H9 (cell line): ENCODE data around the gene GTF3C5. TPM values are rescaled to one million over a fixed set of nuclear protein-coding genes. Genes with fewer than 3 reads are reported as not detected.

Source experiments
- DNase-seq: peaks from one replicate; pipeline ENCODE4 v3.0.0-alpha.2; 2017
- H2AFZ ChIP-seq: one replicate; pipeline ENCODE4 v1.6.1; 2013; ENCODE audit warnings: mild to moderate bottlenecking, low read length, control low read depth, moderate library complexity
- H2AK5ac ChIP-seq: 2 replicates; pipeline ENCODE4 v1.6.1; 2013; ENCODE audit warnings: low read length, control low read depth, mixed read lengths; ENCODE audit not compliant: insufficient read length
- H2BK120ac ChIP-seq: one replicate; pipeline ENCODE4 v1.6.1; 2013; ENCODE audit warnings: low read depth, mild to moderate bottlenecking, low read length, control low read depth, inconsistent platforms; ENCODE audit not compliant: poor library complexity, severe bottlenecking
- H2BK12ac ChIP-seq: 2 replicates; pipeline ENCODE4 v1.6.1; 2013; ENCODE audit warnings: low read length, control low read depth, mixed read lengths, low read depth; ENCODE audit not compliant: insufficient read length
- H2BK15ac ChIP-seq: 2 replicates; pipeline ENCODE4 v1.6.1; 2013; ENCODE audit warnings: low read depth, low read length, control low read depth
- H2BK20ac ChIP-seq: one replicate; pipeline ENCODE4 v1.6.1; 2013; ENCODE audit warnings: low read depth, mild to moderate bottlenecking, low read length, control low read depth, inconsistent platforms; ENCODE audit not compliant: poor library complexity, severe bottlenecking
- H2BK5ac ChIP-seq: 2 replicates; pipeline ENCODE4 v1.6.1; 2013; ENCODE audit warnings: low read length, control low read depth, mixed read lengths; ENCODE audit not compliant: insufficient read length
- H3K14ac ChIP-seq: 2 replicates; pipeline ENCODE4 v1.6.1; 2013; ENCODE audit warnings: low read length, control low read depth; ENCODE audit not compliant: insufficient read depth
- H3K18ac ChIP-seq: 2 replicates; pipeline ENCODE4 v1.6.1; 2013; ENCODE audit warnings: low read depth, mild to moderate bottlenecking, mixed read lengths, low read length, control low read depth; ENCODE audit not compliant: insufficient read length
- H3K23ac ChIP-seq: 2 replicates; pipeline ENCODE4 v1.6.1; 2013; ENCODE audit warnings: low read length, control low read depth, mixed read lengths, low read depth; ENCODE audit not compliant: insufficient read length
- H3K23me2 ChIP-seq: 2 replicates; pipeline ENCODE4 v1.6.1; 2013; ENCODE audit warnings: low read depth, mild to moderate bottlenecking, mixed read lengths, low read length, control low read depth; ENCODE audit not compliant: insufficient read length, poor library complexity, severe bottlenecking
- H3K27ac ChIP-seq: 2 replicates; pipeline ENCODE4 v1.5.1; 2013; ENCODE audit warnings: low read length, control low read depth, mixed read lengths, low read depth; ENCODE audit not compliant: insufficient read length
- H3K27me3 ChIP-seq: 2 replicates; pipeline ENCODE4 v1.6.1; 2013; ENCODE audit warnings: low read length, control low read depth, inconsistent platforms; ENCODE audit not compliant: insufficient read depth
- H3K4ac ChIP-seq: 2 replicates; pipeline ENCODE4 v1.6.1; 2013; ENCODE audit warnings: low read depth, mild to moderate bottlenecking, control low read depth, inconsistent platforms, low read length, moderate library complexity
- H3K4me1 ChIP-seq: 2 replicates; pipeline ENCODE4 v1.6.1; 2013; ENCODE audit warnings: low read length, control low read depth, inconsistent platforms; ENCODE audit not compliant: insufficient read depth
- H3K4me2 ChIP-seq: 2 replicates; pipeline ENCODE4 v1.6.1; 2013; ENCODE audit warnings: low read length, control low read depth, mixed read lengths; ENCODE audit not compliant: insufficient read length, insufficient read depth
- H3K56ac ChIP-seq: 2 replicates; pipeline ENCODE4 v1.6.1; 2013; ENCODE audit warnings: low read depth, mild to moderate bottlenecking, mixed read lengths, low read length, control low read depth; ENCODE audit not compliant: insufficient read length
- H3K79me1 ChIP-seq: 2 replicates; pipeline ENCODE4 v1.6.1; 2013; ENCODE audit warnings: low read depth, mild to moderate bottlenecking, moderate library complexity, low read length, control low read depth, inconsistent platforms; ENCODE audit not compliant: insufficient read depth, poor library complexity, severe bottlenecking
- H3K79me2 ChIP-seq: 2 replicates; pipeline ENCODE4 v1.6.1; 2013; ENCODE audit warnings: low read length, control low read depth, inconsistent platforms; ENCODE audit not compliant: insufficient read depth
- H3K9ac ChIP-seq: 2 replicates; pipeline ENCODE4 v1.6.1; 2013; ENCODE audit warnings: low read length, control low read depth, mixed read lengths; ENCODE audit not compliant: insufficient read length; ENCODE audit errors: extremely low read depth
- H3K9me3 ChIP-seq: one replicate; pipeline ENCODE4 v1.6.1; 2013; ENCODE audit warnings: low read depth, low read length, inconsistent platforms; ENCODE audit not compliant: control insufficient read depth
- H3T11ph ChIP-seq: one replicate; pipeline ENCODE4 v1.6.1; 2013; ENCODE audit warnings: mild to moderate bottlenecking, low read length, control low read depth, inconsistent platforms
- H4K20me1 ChIP-seq: one replicate; pipeline ENCODE4 v1.6.1; 2013; ENCODE audit not compliant: control insufficient read depth, insufficient read length, insufficient read depth
- H4K5ac ChIP-seq: 2 replicates; pipeline ENCODE4 v1.6.1; 2013; ENCODE audit warnings: low read depth, mild to moderate bottlenecking, mixed read lengths, low read length, control low read depth; ENCODE audit not compliant: insufficient read length
- H4K8ac ChIP-seq: replicated peaks from 2 replicates; pipeline ENCODE4 v1.6.1; 2013; ENCODE audit warnings: low read length, control low read depth, mixed read lengths, low read depth; ENCODE audit not compliant: insufficient read length
- H4K91ac ChIP-seq: 2 replicates; pipeline ENCODE4 v1.6.1; 2013; ENCODE audit warnings: low read depth, mild to moderate bottlenecking, moderate library complexity, mixed read lengths, low read length, control low read depth; ENCODE audit not compliant: insufficient read length
- H3K27ac Mint-ChIP-seq, 3 experiments: 2 replicates in 2 of 3; 3 replicates in 1 of 3; pipeline ENCODE4 v1.8.0; 2020 to 2021; ENCODE audit warnings: mixed read lengths in 3 of 3, mild to moderate bottlenecking in 1 of 3, moderate library complexity in 1 of 3
- H3K27me3 Mint-ChIP-seq: 2 replicates; pipeline ENCODE4 v1.8.0; 2021; ENCODE audit warnings: low read depth, mild to moderate bottlenecking, moderate library complexity, mixed read lengths
- H3K36me3 Mint-ChIP-seq, 3 experiments: 2 replicates in 2 of 3; 3 replicates in 1 of 3; pipeline ENCODE4 v1.8.0; 2020 to 2021; ENCODE audit warnings: low read depth in 3 of 3, mixed read lengths in 3 of 3; ENCODE audit not compliant: insufficient read depth in 1 of 3
- H3K4me1 Mint-ChIP-seq, 2 experiments: 2 replicates each; pipeline ENCODE4 v1.8.0; 2020; ENCODE audit warnings: mixed read lengths in 2 of 2
- H3K4me3 Mint-ChIP-seq, 2 experiments: 2 replicates in 1 of 2; 3 replicates in 1 of 2; pipeline ENCODE4 v1.8.0; 2020 to 2021; ENCODE audit warnings: mild to moderate bottlenecking in 2 of 2, mixed read lengths in 2 of 2, moderate library complexity in 1 of 2
- H3K9me3 Mint-ChIP-seq, 2 experiments: 2 replicates in 1 of 2; 3 replicates in 1 of 2; pipeline ENCODE4 v1.8.0; 2020; ENCODE audit warnings: mild to moderate bottlenecking in 2 of 2, mixed read lengths in 2 of 2, moderate library complexity in 1 of 2
- CTCF ChIP-seq: fragments of 200-600 bp; sonication (generic); conservative IDR thresholded peaks from 3 replicates; pipeline ENCODE4 v1.8.0; 2021; ENCODE audit warnings: antibody characterized with exemption, mild to moderate bottlenecking
- WGBS: extraction: QIAGEN DNeasy Blood & Tissue Kit; methylation state at CpG from one replicate; pipeline ENCODE4 v1.1.7; 2013; ENCODE audit warnings: missing lambda C conversion rate, low lambda C conversion rate, mixed read lengths; ENCODE audit not compliant: insufficient read length; ENCODE audit errors: extremely low coverage; 5-methylcytosine and 5-hydroxymethylcytosine counted together
- total RNA-seq: library from RNA; stranded (reverse); gene quantifications from 2 replicates; pipeline ENCODE4 v1.2.1, GENCODE V29; 2021

The GTF3C5 gene
- total RNA-seq, 1 experiment from 2014 or later, result 88.9 TPM

- H3K56ac ChIP-seq, result no peak overlapping the region
- H3K79me1 ChIP-seq, result peaks cover 4% of the 10 kb centered on the region
- no peaks in the 10 kb centered on the region for H3K4me1 Mint-ChIP-seq
- no peaks in the 10 kb centered on the region for H3K27me3 Mint-ChIP-seq
- no peak overlapping the region for H4K91ac ChIP-seq
- no peak overlapping the region for H3K27ac Mint-ChIP-seq
- H3K9me3 Mint-ChIP-seq, result peaks cover 3% of the 10 kb centered on the region in 2 experiments; a peak in 3 of 5 replicates
- H2BK120ac ChIP-seq, result no peak overlapping the region
- no peak overlapping the region for H2BK15ac ChIP-seq
- H4K8ac ChIP-seq, result no peak overlapping the region
- no peak overlapping the region for H3K18ac ChIP-seq
- no peak overlapping the region for H2BK5ac ChIP-seq
- no peak overlapping the region for H3K14ac ChIP-seq
- H3K4me1 ChIP-seq, result no peaks in the 10 kb centered on the region
- H2AK5ac ChIP-seq, result no peak overlapping the region
- H3K4me3 Mint-ChIP-seq, result no peak overlapping the region
- no peaks in the 10 kb centered on the region for H3K27me3 ChIP-seq
- no peaks in the 10 kb centered on the region for H3K23me2 ChIP-seq
- TF ChIP-seq CTCF, result no peak
- H2BK20ac ChIP-seq, result no peak overlapping the region
- no peak overlapping the region for H2BK12ac ChIP-seq
- H2AFZ ChIP-seq, result no peak overlapping the region
- H3K36me3 Mint-ChIP-seq, result peaks cover 40 to 77% (median 67%) of the 10 kb centered on the region in 3 experiments
- no peaks in the 10 kb centered on the region for H4K20me1 ChIP-seq
- no peak for DNase-seq
- H3K79me2 ChIP-seq, result no peaks in the 10 kb centered on the region
- H3T11ph ChIP-seq, result no peak overlapping the region
- no peak overlapping the region for H3K23ac ChIP-seq
- no peak overlapping the region for H3K4me2 ChIP-seq
- no peak overlapping the region for H4K5ac ChIP-seq
- no peaks in the 10 kb centered on the region for H3K9me3 ChIP-seq
- H3K27ac ChIP-seq, result no peak overlapping the region
- WGBS, result no CpG with 5 or more reads among the region's 11 CpGs
- H3K9ac ChIP-seq, result no peak overlapping the region
- H3K4ac ChIP-seq, result no peak overlapping the region
Observed at GRCh38 chr9:133044661-133045060, 13.9 kb downstream of the GTF3C5 start.
